Epithelial cell of proximal tubule (primary cell): ENCODE measurements around the gene GLMN. TPM values are rescaled to one million over a fixed set of nuclear protein-coding genes. Genes with fewer than 3 reads are reported as not detected.
A peak's percentile ranks its signal among the peaks of the same experiment; 100 is the strongest.
"Not testable (repeated sequence)": the region's sequence is repeated elsewhere in the genome, so short reads cannot be mapped to it uniquely, and the experiment has no call there.

Experiments
- DNase-seq: peaks from one replicate; pipeline ENCODE4 v3.0.0-alpha.2; 2011; ENCODE audit warnings: low read depth
- H3K4me3 ChIP-seq: 2 replicates; pipeline ENCODE4 v1.5.1; 2011; ENCODE audit warnings: low read depth, mild to moderate bottlenecking, low read length
- total RNA-seq: library from RNA; depleted of rRNA; stranded (reverse); fragments of >200 nt; gene quantifications from 2 replicates; pipeline ENCODE4 v1.2.3, GENCODE V29; 2015
- TF ChIP-seq, protein P1 (sequence below): conservative IDR thresholded peaks from 2 replicates; pipeline ENCODE4 v1.5.1; 2012; ENCODE audit warnings: low read depth, mild to moderate bottlenecking, low read length

GLMN gene
- total RNA-seq, 1 donor from 2014 or later, result 7.0 TPM

DNA sequence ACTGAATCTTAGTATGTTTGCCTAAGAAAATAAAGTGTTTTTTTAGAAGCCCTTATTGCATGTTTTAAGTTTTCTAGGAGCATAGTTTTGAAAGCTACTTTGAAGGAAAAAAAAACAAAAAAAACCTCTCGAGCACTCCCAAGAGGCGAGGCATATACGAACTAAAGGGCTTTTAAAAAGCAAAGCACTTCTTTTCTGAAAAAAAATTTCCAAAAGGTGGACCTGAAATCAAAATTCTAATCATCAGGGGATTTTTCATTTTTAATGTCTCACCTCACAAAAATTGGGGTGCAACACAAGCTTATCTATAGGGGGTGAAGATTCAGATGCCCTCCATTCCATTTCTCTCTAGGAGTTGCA lies 594 bp downstream of the GLMN start:
- H3K4me3 ChIP-seq, result peak overlapping the region; percentile 94
- TF ChIP-seq, protein P1, sequence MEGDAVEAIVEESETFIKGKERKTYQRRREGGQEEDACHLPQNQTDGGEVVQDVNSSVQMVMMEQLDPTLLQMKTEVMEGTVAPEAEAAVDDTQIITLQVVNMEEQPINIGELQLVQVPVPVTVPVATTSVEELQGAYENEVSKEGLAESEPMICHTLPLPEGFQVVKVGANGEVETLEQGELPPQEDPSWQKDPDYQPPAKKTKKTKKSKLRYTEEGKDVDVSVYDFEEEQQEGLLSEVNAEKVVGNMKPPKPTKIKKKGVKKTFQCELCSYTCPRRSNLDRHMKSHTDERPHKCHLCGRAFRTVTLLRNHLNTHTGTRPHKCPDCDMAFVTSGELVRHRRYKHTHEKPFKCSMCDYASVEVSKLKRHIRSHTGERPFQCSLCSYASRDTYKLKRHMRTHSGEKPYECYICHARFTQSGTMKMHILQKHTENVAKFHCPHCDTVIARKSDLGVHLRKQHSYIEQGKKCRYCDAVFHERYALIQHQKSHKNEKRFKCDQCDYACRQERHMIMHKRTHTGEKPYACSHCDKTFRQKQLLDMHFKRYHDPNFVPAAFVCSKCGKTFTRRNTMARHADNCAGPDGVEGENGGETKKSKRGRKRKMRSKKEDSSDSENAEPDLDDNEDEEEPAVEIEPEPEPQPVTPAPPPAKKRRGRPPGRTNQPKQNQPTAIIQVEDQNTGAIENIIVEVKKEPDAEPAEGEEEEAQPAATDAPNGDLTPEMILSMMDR, result peak; percentile 29
- DNase-seq, result no peak

DNA sequence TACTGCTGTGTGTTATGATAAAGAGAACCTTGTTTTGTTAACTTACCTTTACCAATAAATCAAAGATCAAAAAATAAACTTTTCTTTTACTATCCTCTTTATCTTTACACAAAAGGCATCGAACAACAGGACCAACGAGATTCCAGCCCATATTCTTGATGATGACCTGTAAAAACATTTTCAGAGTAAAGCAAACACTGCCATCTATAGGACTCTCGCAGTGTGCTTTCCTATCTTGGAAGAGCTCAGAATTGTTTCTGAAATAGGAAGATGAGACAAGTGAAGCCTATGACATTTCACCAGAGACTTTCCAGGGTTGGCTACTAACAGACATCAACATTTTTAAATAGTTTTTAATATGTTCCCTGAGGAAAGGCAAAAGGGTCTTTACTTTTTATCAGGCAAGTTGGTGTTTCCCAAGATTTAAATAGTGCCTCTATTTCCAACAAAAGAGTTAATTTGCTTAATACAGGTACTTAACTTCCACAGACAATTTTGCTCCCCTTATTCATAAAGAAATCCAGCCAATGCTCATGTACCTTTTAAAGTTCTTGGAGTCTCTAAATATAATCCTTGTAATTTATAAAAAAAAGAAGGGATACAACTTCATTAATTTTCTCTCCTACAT lies 7.3 kb downstream of the GLMN start:
- no peak for DNase-seq
- no peak overlapping the region for H3K4me3 ChIP-seq
- TF ChIP-seq, protein P1, result peak; percentile 83

DNA sequence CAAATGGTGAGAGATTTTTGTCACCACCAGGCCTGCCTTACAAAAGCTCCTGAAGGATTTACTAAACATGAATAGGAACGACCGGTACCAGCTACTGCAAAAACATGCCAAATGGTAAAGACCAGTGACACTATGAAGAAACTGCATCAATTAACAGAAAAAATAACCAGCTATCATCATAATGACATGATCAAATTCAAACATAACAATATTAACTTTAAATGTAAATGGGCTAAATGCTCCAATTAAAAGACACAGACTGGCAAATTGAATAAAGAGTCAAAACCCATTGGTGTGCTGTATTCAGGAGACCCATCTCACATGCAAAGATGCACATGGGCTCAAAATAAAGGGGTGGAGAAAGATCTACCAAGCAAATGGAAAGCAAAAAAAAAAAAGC lies 17.4 kb downstream of the GLMN start:
- not testable (repeated sequence) for H3K4me3 ChIP-seq, DNase-seq

DNA sequence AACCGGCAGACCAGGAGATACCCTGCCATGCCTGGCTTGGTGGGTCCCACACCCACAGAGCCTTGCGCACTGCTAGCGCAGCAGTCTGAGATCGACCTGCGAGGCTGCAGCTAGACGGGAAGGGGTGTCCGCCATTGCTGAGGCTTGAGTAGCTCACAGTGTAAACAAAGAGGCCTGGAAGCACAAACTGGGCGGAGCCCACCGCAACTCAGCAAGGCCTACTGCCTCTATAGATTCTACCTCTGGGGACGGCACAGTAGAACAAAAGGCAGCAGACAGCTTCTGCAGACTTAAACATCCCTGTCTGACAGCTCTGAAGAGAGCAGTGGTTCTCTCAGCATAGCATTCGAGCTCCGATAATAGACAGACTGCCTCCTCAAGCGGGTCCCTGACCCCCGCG lies 19.0 kb downstream of the GLMN start:
- DNase-seq, H3K4me3 ChIP-seq: not testable (repeated sequence)

DNA sequence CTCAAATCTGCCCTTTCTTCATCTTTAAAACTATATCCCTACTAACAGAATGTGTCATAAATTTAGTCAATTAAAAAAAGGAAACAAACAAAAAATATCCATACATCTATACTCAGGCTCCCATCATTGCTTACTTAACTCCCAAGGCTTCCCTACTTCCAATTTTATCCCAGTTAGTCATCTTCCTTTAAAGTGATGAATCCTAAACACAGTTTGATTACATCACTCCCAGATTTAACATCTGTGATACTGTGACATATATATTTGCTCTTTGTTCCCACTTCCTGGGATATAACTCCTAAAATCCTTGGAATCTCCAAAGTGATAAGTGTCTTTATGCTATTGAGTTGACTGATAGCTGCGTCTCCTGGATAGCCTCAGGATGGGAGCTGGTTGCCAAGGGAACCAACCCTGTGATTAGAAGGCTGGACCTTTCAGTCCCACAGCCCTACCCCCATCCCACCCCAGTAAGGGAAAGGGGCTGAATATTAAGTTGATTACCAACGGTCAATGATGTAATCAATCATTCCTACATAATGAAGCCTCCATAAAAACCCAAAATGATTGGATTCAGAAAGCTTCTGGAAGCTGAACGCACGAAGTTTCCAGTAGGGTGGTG lies 21.6 kb downstream of the GLMN start:
- no peak for DNase-seq
- TF ChIP-seq, protein P1, result no peak
- no peak overlapping the region for H3K4me3 ChIP-seq

DNA sequence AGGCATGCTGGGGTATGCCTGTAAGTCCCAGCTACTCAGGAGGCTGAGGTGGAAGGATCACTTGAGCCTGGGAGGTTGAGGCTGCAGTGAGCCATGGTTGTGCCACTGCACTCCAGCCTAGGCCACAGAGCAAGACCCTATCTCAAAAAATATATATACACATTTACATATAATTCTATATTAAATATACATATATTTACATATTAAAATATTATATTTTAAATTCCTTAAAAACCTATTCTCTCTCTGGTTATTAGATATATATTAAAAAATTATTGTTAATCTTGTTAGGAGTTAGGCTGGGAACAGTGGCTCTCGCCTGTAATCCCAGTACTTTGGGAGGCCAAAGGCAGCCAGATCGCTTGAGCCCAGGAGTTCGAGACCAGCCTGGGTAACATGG lies 22.7 kb downstream of the GLMN start:
- no peak for DNase-seq
- TF ChIP-seq, protein P1, result no peak
- H3K4me3 ChIP-seq, result no peak overlapping the region

DNA sequence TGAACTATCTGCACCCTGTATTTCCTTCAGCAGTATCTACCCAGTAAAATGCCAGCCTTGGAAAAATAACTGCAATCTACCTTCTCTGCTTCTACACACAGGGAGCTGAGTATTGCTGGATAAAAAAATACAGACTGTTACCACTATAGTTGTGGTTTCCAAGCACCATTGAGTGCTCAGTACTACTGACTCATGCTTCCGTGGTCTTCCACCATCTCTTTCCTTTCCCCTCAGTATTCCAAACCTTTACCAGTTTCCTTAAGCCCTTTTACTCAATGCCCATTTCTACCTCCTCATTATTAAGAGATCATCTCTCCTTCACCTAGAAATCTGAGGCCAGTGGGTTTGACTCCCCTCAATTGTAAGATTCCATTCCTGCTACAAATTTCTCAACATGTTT lies 23.8 kb downstream of the GLMN start:
- no peak for DNase-seq

DNA sequence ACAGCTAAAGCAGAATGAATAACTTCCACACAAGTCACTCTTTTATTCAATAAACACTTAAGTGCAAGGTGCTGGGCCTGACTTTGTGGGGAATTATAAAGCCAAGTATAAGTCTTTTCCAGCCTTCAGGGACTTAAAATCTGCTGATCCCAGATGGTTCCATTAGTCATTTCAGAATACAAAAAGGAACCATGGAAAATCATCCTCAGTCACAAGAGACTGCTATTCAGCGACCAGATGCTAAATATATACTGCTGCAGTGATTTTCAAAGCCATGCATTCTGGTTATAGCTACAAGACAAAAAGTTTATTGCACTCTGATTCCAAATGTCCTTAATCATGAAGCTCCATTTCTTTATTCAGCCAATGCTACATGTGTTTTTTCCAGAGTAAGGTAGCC lies 25.7 kb downstream of the GLMN start:
- TF ChIP-seq, protein P1, result no peak
- no peak overlapping the region for H3K4me3 ChIP-seq
- no peak for DNase-seq

More for the DNA sequence above, 23.8 kb downstream of the GLMN start:
- no peak overlapping the region for H3K4me3 ChIP-seq
- TF ChIP-seq, protein P1, result no peak
